ENCODE data around the gene AHI1. TPM values are rescaled to one million over a fixed set of nuclear protein-coding genes. Genes with fewer than 3 reads are reported as not detected.

AHI1 gene
- total and polyA plus RNA-seq, 2 donors (not counting 1 experiment from before 2014, with no cell fraction given): 8.3 to 61.7 TPM

DNA sequence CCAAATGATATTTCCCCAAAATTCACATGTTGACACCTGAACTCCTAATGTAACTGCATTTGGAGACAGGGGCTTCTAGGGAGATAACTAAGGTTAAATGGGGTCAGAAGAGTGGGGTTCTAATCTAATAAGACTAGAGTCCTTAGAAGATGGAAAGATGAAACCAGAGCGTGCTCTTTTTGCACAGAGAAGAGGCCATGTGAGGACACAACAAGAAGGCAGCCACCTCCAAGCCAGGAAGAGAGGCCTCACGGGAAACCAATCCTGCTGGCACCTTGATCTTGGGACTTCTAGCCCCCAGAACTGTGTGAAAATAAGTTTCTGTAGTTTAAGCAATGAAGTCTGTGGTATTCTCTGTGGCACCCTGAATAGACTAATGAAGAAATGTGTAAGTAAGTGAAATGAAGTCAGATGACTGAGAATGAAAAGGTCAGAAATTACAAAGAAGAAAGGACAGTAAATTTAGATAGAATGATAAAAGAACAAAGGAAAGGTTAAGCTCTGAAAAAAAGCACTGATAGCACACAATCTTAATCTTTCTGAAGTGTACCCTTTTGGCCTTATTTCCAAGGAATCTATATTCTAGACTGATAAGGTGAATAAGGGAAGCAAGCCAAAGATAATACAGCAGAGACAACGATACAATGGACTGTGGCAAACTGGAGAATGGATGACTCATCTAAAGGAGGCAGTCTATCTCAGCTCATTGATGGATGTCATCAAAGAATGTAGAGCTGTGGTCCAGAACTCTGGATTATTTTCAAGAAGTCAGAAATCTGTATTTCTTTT is 206.1 kb downstream of the AHI1 start:
- peaks cover 0 to 5% (median 2%) of the 10 kb centered on the region in 3 donors for H3K9me3 ChIP-seq (ENCODE audit: control extremely low read depth in 1 of 3, control insufficient read depth in 2 of 3, insufficient read depth in 1 of 3, low read length in 2 of 3)
- ATAC-seq (ENCODE audit: low read depth) (no peak), DNase-seq (no peak)
- WGBS (ENCODE audit: insufficient coverage): 83% methylated on average over 3 of the region's 3 CpGs
- H3K79me2 ChIP-seq (ENCODE audit: control insufficient read depth, insufficient read depth, low read length): no peaks in the 10 kb centered on the region
- Mint-ChIP-seq H3K9me3 (ENCODE audit: insufficient read depth) (peaks cover 2% of the 10 kb centered on the region), H3K4me3 (no peak overlapping the region), H3K27ac (no peak overlapping the region), H3K4me1 (peaks cover 8% of the 10 kb centered on the region), H3K27me3 (no peaks in the 10 kb centered on the region)
- ChIA-PET POLR2A (no interaction called here), CTCF (interaction anchor here (0.6 kb wide), 1 partner anchor 468 kb away, joined by 3 read pairs; no protein-coding TSS in a partner anchor)
- intact Hi-C loops (cut with micrococcal nuclease): no loop called here
- H3K4me2 ChIP-seq (replicated peaks; ENCODE audit: low read depth, low read length, poor library complexity, severe bottlenecking): no peak overlapping the region
- no peak overlapping the region for H3K27ac ChIP-seq (ENCODE audit: low read length in 2 of 2)
- TF ChIP-seq, protein P1, sequence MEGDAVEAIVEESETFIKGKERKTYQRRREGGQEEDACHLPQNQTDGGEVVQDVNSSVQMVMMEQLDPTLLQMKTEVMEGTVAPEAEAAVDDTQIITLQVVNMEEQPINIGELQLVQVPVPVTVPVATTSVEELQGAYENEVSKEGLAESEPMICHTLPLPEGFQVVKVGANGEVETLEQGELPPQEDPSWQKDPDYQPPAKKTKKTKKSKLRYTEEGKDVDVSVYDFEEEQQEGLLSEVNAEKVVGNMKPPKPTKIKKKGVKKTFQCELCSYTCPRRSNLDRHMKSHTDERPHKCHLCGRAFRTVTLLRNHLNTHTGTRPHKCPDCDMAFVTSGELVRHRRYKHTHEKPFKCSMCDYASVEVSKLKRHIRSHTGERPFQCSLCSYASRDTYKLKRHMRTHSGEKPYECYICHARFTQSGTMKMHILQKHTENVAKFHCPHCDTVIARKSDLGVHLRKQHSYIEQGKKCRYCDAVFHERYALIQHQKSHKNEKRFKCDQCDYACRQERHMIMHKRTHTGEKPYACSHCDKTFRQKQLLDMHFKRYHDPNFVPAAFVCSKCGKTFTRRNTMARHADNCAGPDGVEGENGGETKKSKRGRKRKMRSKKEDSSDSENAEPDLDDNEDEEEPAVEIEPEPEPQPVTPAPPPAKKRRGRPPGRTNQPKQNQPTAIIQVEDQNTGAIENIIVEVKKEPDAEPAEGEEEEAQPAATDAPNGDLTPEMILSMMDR (IDR thresholded peaks at IDR 0.05): no peak
- TF ChIP-seq EZH2 (IDR thresholded peaks at IDR 0.05; ENCODE audit: borderline replicate concordance, insufficient read depth, low read depth, low read length, poor library complexity, severe bottlenecking): no peak
- no peak overlapping the region for H3K4me3 ChIP-seq (ENCODE audit: control extremely low read depth in 1 of 5, extremely low read depth in 1 of 5, insufficient read depth in 1 of 5, low read depth in 2 of 5, low read length in 4 of 5)
- H3K4me1 ChIP-seq (ENCODE audit: control insufficient read depth in 2 of 2, insufficient read depth in 2 of 2, low read length in 2 of 2): peaks cover 2 to 5% of the 10 kb centered on the region in 2 donors
- H3K36me3 ChIP-seq (replicated peaks in 1 of 2; ENCODE audit: control extremely low read depth in 1 of 2, control insufficient read depth in 1 of 2, extremely low read depth in 1 of 2, insufficient read depth in 2 of 2, low read length in 1 of 2): no peaks in the 10 kb centered on the region
- H2AFZ ChIP-seq (ENCODE audit: insufficient read depth, low read depth, low read length, poor library complexity, severe bottlenecking): no peak overlapping the region
- H4K20me1 ChIP-seq (ENCODE audit: control insufficient read depth, insufficient read depth, low read length, poor library complexity, severe bottlenecking): no peaks in the 10 kb centered on the region
- no peaks in the 10 kb centered on the region for H3K27me3 ChIP-seq (replicated peaks in 1 of 4; ENCODE audit: control extremely low read depth in 1 of 4, control insufficient read depth in 3 of 4, insufficient read depth in 4 of 4, low read length in 3 of 4)
- H3K9ac ChIP-seq (ENCODE audit: low read length): no peak overlapping the region

DNA sequence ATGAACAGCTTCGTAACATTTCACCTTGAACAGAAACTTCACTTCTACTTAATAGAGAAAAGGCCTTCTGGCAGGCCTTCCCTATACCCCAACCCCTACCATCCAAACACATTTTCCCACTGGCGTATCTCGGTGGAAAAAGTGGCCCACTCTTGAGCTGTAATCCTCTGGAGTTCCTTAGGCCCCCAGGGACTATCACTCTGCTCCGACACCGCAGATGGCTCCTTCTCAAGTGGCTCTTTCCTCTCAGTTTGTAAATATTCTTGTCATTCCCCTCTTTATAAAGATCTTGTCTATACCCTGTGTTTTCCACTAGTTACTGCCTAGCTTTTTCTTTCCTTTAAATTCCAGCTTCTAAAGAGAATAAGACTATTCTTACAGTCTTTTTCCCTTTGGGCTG is 207.7 kb downstream of the AHI1 start:
- H3K79me2 ChIP-seq (ENCODE audit: control insufficient read depth, insufficient read depth, low read length): no peaks in the 10 kb centered on the region

More for the DNA sequence above, 207.7 kb downstream of the AHI1 start:
- no peak overlapping the region for H3K4me2 ChIP-seq (replicated peaks; ENCODE audit: low read depth, low read length, poor library complexity, severe bottlenecking)
- ChIA-PET CTCF (no interaction called here), POLR2A (no interaction called here)
- Mint-ChIP-seq H3K27ac (no peak overlapping the region), H3K27me3 (no peaks in the 10 kb centered on the region), H3K4me3 (no peak overlapping the region), H3K9me3 (ENCODE audit: insufficient read depth) (no peaks in the 10 kb centered on the region), H3K4me1 (peaks cover 8% of the 10 kb centered on the region)
- no peak overlapping the region for H2AFZ ChIP-seq (ENCODE audit: insufficient read depth, low read depth, low read length, poor library complexity, severe bottlenecking)
- H3K9ac ChIP-seq (ENCODE audit: low read length): no peak overlapping the region
- peaks cover 2 to 5% of the 10 kb centered on the region in 2 donors for H3K4me1 ChIP-seq (ENCODE audit: control insufficient read depth in 2 of 2, insufficient read depth in 2 of 2, low read length in 2 of 2)
- H3K9me3 ChIP-seq (ENCODE audit: control extremely low read depth in 1 of 3, control insufficient read depth in 2 of 3, insufficient read depth in 1 of 3, low read length in 2 of 3): no peaks in the 10 kb centered on the region
- no peak overlapping the region for H3K4me3 ChIP-seq (ENCODE audit: control extremely low read depth in 1 of 5, extremely low read depth in 1 of 5, insufficient read depth in 1 of 5, low read depth in 2 of 5, low read length in 4 of 5)
- TF ChIP-seq, protein P1 (IDR thresholded peaks at IDR 0.05): no peak
- no peak for TF ChIP-seq EZH2 (IDR thresholded peaks at IDR 0.05; ENCODE audit: borderline replicate concordance, insufficient read depth, low read depth, low read length, poor library complexity, severe bottlenecking)
- intact Hi-C loops (cut with micrococcal nuclease): no loop called here
- H4K20me1 ChIP-seq (ENCODE audit: control insufficient read depth, insufficient read depth, low read length, poor library complexity, severe bottlenecking): no peaks in the 10 kb centered on the region
- H3K27ac ChIP-seq (ENCODE audit: low read length in 2 of 2): no peak overlapping the region
- H3K27me3 ChIP-seq (replicated peaks in 1 of 4; ENCODE audit: control extremely low read depth in 1 of 4, control insufficient read depth in 3 of 4, insufficient read depth in 4 of 4, low read length in 3 of 4): no peaks in the 10 kb centered on the region
- no peaks in the 10 kb centered on the region for H3K36me3 ChIP-seq (replicated peaks in 1 of 2; ENCODE audit: control extremely low read depth in 1 of 2, control insufficient read depth in 1 of 2, extremely low read depth in 1 of 2, insufficient read depth in 2 of 2, low read length in 1 of 2)
- DNase-seq (no peak), ATAC-seq (ENCODE audit: low read depth) (no peak)
- WGBS (ENCODE audit: insufficient coverage): 67% methylated on average over 5 of the region's 5 CpGs

All from B cell (primary cell).